Vagina (tissue), 2 donors: ENCODE measurements around the gene CCDC148.

Experiments used
- CTCF ChIP-seq, 3 experiments: fragments of 450-650 bp in 2 of 3; fragments of 200-600 bp in 1 of 3; sonication (generic) in 1 of 3; IDR thresholded peaks; one replicate each; pipeline ENCODE4 v1.5.1; 2017 to 2019; ENCODE audit warnings: antibody characterized with exemption in 3 of 3, mild to moderate bottlenecking in 2 of 3, moderate library complexity in 2 of 3
- POLR2A ChIP-seq, 2 donors: fragments of 450-650 bp; IDR thresholded peaks; one replicate each; pipeline ENCODE4 v1.6.1; 2017; ENCODE audit warnings: antibody characterized with exemption in 2 of 2, mild to moderate bottlenecking in 2 of 2, moderate library complexity in 2 of 2

DNA sequence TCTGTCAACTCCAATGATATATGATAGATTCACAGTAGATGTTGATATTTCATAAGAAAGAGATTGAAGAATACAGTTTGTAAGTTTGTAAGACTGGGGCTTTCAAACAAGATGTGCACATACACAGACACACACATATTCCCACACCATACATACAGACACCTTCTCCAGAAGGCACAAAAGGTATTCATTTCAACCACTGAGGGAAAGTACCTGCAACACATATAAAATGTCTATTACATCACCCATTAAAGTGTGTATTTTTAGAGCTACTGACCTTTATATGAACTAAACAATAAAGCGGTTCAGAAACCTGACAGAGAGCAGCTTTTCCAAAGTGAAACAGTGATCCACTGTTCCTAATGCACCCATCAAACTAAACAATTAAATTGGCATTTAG, 53.3 kb downstream of the CCDC148 start:
- TF ChIP-seq CTCF (IDR thresholded peaks at IDR 0.05) (no peak), POLR2A (IDR thresholded peaks at IDR 0.05) (no peak)
